GM18861 (cell line): Measurements from ENCODE around the gene HSPA5.
"Not testable (repeated sequence)": the region's sequence is repeated elsewhere in the genome, so short reads cannot be mapped to it uniquely, and the experiment has no call there.

Source experiments
- ATAC-seq: cut with Tn5 transposase; IDR thresholded peaks from one replicate; pipeline ENCODE4 v1.9.1; 2021; ENCODE audit not compliant: unreplicated experiment

HSPA5 gene

DNA sequence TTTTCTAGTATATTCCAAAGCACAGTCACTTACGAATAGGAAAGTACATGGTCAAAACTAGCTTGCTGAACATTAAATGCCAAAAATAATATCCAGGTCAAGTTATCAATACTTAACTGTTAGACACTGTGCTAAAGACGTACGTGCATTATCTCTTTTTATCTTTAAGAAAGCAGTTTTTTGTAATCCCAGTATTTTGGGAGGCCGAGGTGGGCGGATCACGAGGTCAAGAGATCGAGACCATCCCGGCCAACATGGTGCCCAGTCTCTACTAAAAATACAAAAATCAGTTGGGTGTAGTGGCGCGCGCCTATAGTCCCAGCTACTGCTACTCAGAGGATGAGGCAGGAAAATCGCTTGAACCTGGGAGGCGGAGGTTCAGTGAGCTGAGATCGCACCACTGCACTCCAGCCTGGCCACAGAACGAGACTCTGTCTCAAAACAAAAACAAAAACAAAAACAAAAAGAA is 2.7 kb upstream of the HSPA5 start:
- ATAC-seq, result no peak

DNA sequence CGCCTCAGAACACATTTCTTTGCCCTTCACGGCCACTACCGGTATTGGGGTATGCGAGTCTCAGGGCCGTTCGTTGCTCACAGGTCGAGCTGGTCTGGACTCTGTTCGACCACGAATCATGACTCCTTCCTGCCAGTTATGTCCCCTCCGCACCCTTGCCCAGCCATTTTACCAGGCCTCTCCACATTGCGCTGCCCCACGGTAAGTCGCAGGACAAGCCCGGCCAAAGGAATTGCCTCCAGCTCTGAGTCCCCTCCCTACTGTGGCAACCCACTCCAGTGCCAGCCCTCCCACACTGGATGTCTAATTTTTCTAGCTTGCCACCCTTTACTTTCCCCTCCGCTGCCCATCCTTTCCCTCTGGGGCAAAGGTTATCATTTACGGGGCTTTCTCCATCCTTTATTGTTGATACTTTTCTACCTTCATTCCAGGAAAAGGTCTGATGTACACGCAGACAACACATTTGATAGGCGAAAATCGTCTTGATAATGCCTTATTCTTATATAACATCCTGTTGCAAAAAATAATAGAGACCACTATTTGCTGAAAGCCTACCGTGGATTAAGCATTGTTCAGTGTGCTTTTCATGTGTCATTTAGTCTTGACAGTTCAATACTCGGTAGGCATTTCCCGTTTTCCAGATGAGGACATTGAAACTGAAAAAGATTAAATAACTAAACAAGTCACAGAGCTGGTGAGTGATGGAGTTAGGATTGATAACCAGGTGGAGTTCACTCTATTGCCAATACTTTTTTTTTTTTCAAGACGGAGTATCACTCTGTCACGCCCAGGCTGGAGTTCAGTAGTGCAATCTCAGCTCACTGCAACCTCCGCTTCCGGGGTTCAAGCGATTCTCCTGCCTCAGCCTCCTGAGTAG is 958 bp upstream of the HSPA5 start:
- peak; percentile 8 for ATAC-seq

DNA sequence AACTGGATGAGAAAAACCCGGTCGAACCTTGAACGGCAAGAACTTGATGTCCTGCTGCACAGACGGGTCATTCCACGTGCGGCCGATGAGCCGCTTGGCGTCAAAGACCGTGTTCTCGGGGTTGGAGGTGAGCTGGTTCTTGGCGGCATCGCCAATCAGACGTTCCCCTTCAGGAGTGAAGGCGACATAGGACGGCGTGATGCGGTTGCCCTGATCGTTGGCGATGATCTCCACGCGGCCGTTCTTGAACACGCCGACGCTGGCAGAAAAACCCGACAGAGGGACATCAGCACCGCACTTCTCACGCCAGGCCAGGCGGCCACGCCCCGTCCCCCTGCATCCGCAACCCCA is 519 bp downstream of the HSPA5 start:
- no peak for ATAC-seq

DNA sequence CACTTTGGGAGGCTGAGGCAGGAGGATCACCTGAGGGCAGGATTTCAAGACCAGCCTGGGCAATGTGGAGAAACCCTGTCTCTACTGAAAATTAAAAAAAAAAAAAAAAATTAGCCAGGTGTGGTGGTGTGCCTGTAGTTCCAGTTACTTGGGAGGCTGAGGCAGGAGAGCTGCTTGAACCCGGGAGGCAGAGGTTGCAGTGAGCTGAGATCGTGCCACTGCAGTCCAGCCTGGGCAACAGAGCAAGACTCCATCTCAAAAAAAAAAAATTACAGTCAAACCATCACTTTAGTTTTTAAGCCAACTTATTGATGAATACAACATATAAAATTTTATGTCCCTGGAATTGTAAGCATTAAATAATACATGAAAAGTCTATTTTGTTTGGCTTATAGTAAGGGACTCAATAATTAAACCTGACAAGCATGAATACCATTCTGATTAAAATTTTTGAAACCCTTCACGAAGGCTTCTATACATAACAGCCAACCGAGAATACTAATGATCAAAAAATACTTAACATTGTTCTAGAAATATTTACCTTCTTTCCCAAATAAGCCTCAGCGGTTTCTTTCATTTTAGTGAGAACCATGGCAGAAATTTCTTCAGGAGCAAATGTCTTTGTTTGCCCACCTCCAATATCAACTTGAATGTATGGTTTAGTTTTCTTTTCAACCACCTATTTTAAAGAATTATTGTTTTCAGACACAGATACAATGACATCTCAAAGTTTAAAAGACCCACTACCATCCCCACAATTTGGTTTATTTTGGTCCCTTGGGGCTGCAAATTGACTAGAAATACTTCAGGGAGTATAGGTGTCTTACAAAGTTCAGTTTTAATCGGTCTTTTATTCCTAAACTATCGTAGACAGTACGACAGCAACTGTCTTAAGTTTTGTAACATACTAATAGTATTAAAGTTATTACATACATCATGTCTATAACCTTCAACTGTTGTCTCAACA is 1.2 kb downstream of the HSPA5 start:
- no peak for ATAC-seq

DNA sequence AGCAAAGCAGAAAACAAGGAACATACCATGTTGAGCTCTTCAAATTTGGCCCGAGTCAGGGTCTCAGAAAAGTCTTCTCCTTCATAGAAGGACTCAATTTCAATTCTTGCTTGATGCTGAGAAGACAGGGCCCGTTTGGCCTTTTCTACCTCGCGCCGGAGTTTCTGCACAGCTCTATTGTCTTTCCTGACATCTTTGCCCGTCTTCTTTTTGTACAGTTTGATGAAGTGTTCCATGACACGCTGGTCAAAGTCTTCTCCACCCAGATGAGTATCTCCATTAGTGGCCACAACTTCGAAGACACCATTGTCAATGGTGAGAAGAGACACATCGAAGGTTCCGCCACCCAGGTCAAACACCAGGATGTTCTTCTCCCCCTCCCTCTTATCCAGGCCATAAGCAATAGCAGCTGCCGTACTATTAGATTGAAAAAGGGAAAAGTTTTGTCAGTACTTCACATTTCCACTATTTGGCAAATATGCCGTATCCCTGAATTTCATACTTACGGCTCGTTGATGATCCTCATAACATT is 2.2 kb downstream of the HSPA5 start:
- ATAC-seq, result no peak

DNA sequence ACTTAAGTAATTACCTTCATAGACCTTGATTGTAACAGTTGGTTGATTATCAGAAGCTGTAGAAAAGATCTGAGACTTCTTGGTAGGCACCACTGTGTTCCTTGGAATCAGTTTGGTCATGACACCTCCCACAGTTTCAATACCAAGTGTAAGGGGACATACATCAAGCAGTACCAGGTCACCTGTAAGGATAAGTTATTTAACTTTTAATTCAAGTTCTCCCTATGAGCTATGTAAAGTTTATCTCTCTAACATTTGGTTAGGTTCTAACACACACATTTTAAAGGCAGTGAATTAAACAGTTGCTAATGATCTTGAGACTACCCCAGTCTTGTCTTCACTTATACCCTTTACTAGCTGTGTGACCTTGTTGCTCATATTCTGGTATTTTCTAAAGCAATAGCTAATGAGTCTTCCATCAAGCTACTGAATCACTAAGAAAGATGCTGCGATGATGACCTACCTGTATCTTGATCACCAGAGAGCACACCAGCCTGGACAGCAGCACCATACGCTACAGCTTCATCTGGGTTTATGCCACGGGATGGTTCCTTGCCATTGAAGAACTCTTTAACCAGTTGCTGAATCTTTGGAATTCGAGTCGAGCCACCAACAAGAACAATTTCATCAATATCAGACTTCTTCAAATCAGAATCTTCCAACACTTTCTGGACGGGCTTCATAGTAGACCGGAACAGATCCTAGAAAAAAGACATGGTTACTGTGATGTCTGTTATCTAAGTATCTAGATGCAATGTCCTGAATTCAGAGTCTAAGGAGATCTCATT is 2.8 kb downstream of the HSPA5 start:
- ATAC-seq, result no peak

DNA sequence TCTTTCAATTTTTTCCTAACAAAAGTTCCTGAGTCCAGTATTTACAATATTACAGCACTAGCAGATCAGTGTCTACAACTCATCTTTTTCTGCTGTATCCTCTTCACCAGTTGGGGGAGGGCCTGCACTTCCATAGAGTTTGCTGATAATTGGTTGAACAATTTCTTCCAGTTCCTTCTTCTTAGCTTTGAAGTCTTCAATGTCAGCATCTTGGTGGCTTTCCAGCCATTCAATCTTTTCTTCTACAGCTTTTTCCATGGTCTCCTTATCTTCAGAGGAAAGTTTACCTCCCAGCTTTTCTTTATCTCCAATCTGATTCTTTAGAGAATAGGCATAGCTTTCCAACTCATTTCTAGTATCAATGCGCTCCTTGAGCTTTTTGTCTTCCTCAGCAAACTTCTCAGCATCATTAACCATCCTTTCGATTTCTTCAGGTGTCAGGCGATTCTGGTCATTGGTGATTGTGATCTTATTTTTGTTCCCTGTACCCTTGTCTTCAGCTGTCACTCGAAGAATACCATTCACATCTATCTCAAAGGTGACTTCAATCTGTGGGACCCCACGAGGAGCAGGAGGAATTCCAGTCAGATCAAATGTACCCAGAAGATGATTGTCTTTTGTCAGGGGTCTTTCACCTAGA is 4.5 kb downstream of the HSPA5 start:
- ATAC-seq, result not testable (repeated sequence)

DNA sequence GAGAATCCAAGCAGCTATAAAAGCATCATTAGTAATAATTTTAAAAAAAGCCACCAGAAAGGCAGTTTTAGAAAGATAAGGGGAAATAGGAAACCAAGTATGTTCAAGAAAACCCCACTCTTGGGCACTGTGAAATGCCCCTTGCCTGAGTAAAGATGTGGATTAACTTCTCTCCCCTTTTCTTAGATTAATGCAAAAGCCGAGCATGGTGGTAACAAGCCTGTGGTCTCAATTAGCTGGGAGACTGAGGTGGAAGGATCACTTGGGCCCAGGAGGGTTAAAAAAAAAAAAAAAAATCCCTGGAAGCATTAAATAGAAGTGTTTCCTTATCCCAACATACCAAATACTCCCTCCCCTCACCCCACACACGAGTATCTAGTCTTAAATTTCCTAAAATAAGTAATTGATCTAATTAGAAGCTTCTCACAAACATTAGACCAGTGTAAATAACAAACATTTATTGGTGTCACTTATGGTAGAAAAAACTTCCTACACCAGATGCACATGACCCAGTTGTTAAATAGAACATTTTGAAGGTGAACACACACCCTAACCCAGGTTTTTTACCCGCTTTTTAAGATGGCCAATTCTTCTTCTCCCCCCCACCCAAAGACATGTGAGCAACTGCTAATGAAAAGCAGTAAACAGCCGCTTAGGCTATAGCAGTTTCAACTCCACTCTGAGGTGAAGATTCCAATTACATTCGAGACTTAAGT is 5.2 kb downstream of the HSPA5 start:
- ATAC-seq, result no peak

DNA sequence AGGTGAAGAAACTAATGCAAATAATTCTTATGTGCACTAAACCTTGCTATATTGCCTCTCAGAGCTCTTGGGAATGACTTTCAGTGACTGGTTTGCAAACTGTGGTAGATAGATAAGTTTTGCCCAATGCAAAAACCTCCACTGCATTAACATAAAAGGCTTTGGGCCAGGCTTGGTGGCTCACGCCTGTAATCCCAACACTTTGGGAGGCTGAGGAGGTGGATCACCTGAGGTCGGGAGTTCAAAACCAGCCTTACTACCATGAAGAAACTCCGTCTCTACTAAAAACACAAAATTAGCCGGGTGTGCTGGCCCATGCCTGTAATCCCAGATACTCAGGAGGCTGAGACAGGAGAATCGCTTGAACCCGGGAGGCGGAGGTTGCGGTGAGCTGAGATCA is 7.0 kb downstream of the HSPA5 start:
- not testable (repeated sequence) for ATAC-seq

DNA sequence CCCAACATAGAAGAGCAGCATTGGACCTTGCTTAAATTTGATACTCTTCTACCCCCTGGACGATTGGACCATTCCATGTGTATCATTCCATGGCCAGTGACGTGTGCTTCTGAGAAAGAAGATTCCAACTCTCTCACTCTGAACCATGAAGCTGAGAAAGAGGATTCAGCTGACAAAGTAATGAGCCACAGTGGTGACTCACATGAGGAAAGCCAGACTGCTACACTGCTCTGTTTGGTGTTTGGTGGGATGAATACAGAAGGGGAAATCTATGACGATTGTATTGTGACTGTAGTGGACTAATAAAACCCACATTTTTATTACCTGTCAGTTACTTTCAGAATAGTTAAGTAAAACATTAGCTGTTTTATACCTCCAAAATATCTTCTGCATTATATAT is 7.5 kb downstream of the HSPA5 start:
- ATAC-seq, result no peak

DNA sequence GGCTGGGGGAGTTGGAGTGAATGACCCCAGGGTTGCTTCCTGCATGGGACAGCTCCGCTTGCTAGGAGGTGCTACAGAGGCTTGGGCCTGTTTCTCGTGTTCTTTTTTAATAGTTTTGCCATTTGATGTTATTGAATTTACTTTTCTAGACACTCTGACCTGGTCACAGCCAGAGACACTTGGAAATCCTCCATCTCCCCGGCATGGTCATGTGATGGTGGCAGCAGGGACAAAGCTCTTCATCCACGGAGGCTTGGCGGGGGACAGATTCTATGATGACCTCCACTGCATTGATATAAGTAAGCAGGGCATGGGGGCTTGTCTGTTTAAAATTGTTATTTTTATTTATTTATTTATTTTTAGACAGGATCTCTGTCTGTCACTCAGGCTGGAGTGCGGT is 13.4 kb downstream of the HSPA5 start:
- ATAC-seq, result no peak

DNA sequence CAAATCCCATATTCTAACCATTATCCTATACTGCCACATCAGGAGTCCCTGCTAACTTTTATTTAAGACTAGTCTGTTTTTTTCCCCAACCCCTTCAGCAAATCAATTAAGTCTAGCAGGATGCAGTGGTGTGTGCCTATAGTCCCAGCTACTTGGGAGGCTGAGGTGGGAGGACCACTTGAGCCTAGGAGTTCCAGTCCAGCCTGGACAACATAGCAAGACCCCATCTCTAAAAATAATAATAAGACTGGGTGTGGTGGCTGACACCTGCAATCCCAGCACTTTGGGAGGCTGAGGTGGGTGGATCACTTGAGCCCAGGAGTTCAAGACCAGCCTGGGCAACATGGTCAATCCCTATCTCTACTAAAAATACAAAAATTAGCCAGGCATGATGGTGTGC is 16.3 kb downstream of the HSPA5 start:
- not testable (repeated sequence) for ATAC-seq

DNA sequence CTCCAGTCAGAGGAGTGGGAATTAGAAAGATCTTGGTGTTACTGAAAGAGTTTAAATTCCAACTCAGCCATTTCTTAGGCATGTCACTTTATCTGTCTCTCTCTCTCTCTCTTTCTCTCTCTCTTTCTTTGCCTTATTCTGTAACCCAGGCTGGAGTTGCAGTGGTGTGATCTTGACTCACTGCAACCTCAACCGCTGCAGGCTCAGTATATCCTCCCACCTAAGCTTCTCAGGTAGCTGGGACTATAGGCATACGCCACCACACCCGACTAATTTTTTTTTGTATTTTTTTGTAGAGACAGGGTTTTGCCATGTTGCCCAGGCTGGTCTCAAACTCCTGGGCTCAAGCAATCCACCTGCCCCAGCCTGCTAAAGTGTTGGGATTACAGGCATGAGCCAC is 22.5 kb downstream of the HSPA5 start:
- no peak for ATAC-seq

DNA sequence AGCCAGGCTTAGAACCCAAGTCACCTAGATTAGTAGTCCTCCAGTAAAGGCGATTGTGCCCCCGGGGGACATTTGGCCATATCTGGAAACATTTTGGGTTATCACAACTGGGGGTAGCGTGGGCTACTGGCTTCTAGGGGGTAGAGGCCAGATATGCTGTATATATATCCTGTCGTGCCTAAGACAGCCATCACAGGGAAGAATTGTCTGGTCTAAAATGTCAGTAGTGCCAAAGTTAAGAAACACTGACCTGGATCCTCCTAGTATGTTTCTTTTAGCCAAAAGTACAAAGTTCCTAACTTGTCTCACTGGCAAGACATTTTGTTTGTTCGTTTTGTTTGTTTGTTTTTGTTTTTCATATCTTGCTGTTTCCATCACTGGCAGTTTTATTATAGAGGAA is 27.0 kb downstream of the HSPA5 start:
- no peak for ATAC-seq

DNA sequence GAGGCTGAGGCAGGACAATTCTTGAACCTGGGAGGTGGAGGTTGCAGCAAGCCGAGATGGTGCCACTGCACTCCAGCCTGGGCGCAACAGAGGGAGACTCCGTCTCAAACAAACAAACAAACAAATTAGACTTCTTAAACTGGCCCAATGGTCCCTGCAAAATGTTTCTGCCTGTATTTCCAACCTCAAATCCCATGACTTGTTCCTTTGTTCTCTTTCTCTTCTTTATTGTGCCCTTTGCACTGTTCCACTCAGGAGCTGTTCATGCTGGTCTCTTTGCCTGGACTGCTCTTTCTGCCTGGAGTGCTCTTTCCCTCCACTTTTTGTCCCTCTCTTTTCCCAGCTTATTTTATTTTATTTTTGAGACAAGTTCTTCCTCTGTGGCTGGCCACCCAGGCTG is 36.7 kb downstream of the HSPA5 start:
- no peak for ATAC-seq

DNA sequence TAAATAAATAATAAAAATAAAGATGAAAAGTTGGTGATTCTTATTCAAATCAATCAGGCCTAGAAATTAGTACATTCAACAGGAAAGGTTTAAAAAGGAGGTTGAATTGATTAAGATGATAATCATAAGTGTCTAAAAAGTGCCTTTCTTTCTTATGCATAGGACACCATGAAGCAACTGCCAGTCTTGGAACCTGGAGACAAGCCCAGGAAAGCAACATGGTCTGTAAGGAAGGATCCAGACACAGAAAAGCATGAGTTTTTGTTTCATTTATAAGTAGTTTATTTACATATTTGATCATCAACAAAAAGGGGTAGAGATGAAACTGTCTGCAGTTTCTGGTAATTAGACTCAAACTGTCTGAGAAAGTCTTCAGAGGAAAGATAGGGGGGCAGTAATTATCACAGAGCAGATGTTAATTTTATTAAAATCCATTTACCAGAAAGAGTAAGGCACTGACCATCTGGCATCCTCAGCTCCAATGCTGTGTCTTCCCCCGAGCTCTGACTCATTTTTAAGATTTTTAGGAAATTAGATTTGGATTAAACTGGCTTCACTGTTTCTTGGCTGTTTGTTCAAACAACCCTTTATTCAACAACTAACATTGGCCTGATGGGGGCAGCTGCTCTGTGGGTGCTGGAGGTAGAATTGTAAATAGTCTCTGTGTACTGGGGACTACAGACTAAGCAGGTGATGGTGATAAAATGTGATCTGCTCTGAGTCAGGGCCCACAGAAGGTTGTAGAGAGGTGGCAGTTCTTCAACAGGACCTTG is 38.1 kb downstream of the HSPA5 start:
- ATAC-seq, result no peak

DNA sequence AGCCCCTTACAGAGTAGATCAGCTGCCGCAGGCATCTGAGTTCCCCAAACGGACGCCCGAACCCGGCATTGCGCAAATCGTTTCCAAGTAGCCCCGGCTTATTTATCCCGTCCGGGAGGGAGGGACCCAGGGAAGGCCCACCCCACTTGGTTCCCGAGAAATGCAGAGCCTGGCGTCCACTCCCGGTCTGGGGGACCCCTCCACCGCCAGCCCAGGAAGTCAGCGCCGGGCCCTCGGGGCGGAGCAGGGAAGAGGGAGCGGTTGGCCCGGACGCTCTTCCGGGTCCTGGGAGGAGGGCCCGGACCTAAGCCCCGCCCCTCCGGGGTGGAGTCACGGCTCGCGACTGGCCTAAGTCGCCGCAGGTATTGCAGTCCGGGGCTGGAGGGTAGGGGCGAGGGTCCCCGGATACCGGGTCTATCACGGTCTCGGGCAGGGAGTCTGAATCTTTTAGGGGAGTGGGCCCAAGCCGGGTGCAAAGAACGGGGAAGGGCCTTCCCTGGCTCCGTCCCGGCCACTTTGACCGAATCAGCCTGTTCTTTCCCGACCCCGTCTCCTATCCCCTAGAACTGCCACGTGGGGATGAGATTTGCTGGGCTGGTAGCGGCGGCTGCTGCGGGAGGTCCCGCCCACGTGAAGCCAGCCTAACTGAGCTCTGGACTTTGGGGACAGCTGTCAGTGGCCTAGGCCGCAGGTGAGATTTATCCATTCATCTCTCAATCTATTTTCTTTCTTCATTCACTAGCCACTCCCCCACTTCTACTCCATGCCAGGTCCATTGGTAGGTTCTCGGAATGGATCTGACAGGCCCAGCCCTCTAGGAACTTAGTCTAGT is 40.7 kb downstream of the HSPA5 start, which contains the start of gene RABEPK:
Gene RABEPK (plus strand): TSS at position 327 of the 832 bp plus-strand sequence. CDS start 2,472 bp downstream, outside the sequence.
- ATAC-seq, result peak; percentile 96

DNA sequence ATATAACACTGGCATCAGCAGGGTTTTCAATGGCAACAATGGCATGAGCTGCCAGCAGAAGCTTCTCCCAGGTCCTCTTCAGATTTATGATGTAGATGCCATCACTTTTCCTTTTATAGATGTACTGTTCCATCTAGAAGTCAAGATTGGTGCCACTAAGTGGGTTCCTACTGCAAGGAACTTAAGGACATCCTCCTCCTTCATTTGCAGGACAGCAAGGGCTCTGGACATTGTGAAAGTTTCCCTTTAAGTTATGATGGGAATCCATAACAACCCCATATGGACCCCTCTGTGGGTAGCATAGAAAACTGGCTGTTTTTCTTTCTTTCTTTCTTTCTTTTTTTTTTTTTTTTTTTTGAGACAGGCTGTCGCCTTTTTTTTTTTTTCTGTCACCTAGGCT is 45.6 kb downstream of the HSPA5 start:
- not testable (repeated sequence) for ATAC-seq
